GM18909 (cell line): ENCODE data around the gene SCCPDH.

ENCODE experiments used
- ATAC-seq: cut with Tn5 transposase; IDR thresholded peaks from one replicate; pipeline ENCODE4 v1.9.1; 2021; ENCODE audit warnings: mild to moderate bottlenecking; ENCODE audit not compliant: unreplicated experiment, poor library complexity

SCCPDH gene

DNA sequence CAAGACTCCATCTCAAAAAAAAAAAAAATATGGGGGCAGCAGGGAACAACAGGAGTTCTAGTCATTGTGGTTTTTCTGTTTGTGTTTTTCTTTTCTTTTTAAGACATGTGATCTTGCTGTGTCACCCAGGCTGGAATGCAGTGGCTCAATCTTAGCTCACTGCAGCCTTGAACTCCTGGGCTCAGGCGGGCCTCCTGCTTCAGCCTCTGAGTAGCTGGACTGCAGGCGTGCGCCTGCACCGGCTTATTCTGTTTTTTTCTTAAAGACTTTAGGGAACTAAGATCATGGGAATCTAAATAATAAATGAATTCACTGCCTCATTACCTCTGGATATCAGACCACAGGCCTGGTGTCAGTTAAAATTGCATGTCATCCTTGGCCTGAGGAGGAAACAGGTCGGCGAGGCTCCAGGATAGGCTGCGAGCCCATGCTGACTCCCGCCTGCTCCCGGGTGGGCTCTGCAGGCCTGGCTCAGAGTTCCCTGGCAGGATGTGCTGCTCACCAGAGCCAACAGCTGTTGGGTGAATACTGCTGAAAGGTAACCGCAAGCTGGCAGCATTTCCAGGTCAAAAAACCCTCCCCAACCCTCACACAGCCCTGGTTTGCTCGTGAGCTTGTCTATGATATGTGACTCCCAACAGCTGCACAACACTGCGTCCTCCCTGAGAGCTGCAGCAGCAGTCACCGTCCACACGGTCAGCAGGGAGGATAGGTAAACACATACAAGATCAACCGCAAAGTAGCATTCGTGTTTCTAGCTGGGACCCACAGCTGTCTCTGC is 58.1 kb downstream of the SCCPDH start:
- peak; percentile 76 for ATAC-seq

GRCh38 chr1:246784621-246785493 is 60.6 kb downstream of the SCCPDH start:
- peak; percentile 54 for ATAC-seq

- no peak for ATAC-seq
Observed at GRCh38 chr1:246785494-246786111, 61.4 kb downstream of the SCCPDH start.

GRCh38 chr1:246786606-246787238 is 62.5 kb downstream of the SCCPDH start:
- no peak for ATAC-seq

GRCh38 chr1:246787781-246788513 is 63.7 kb downstream of the SCCPDH start:
- ATAC-seq = no peak

- ATAC-seq = no peak
Observed at GRCh38 chr1:246788895-246789338, 64.7 kb downstream of the SCCPDH start.

- ATAC-seq = no peak
Observed at GRCh38 chr1:246789454-246790339, 65.5 kb downstream of the SCCPDH start.

GRCh38 chr1:246790364-246790763 is 66.2 kb downstream of the SCCPDH start:
- no peak for ATAC-seq

- no peak for ATAC-seq
Observed at GRCh38 chr1:246790833-246791232, 66.6 kb downstream of the SCCPDH start.

DNA sequence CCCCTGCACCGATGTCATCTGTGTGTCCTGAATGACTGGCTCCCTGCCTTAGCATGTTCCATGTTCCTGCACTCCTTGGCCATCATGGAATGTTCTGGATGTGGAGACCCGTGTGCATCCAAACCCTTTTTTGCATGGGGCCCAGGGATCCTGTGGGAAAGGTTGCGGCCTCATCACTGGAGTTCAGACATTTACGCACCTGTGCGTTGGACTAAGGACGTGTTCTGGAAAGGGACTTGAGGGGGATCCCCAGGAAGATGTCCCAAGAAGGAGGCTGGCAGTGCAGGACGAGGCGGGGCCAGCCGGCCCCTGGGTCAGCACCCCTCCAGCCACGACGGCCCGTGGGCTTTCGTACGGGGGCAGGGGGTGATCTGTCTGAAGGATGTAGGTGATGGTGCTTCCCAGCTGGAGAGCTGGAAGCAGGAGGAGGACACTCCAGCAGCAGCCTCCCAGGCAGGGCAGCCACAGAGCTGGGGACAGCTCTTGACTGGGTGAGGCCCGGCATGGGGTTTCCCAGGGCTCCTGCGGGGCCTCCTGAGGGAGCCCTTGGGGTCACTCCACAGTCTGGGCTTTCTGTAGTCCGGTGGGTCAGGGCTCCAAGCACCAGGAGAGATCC is 67.2 kb downstream of the SCCPDH start:
- ATAC-seq = no peak

GRCh38 chr1:246792603-246793002 is 68.4 kb downstream of the SCCPDH start:
- ATAC-seq = no peak

- no peak for ATAC-seq
Observed at GRCh38 chr1:246793356-246793896, 69.2 kb downstream of the SCCPDH start.

GRCh38 chr1:246794048-246794827 is 70.0 kb downstream of the SCCPDH start:
- no peak for ATAC-seq

- ATAC-seq = no peak
Observed at GRCh38 chr1:246794828-246795671, 70.8 kb downstream of the SCCPDH start.

- no peak for ATAC-seq
Observed at GRCh38 chr1:246795906-246796694, 71.9 kb downstream of the SCCPDH start.

DNA sequence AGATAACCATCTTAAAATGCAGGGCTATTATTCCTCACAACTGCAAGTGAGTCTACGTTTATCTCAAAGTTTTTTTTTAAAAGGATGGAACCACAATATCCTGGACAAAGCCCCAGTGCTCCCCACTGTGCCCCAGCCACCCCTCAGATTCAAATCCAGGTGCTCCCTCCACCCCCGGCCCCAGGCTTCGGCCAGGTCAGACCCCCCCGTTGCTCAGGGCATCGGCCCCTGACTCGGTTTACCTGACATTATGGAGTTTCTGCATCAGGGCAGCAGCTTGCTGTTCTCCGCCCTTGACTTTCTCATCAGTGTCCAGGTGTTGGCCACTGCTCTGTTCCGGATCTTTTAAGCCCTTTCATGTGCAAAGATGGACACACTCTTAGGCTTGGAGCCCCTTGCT is 72.9 kb downstream of the SCCPDH start:
- ATAC-seq = no peak
